ENCODE data around the gene PSMB5. TPM values are rescaled to one million over a fixed set of nuclear protein-coding genes. Genes with fewer than 3 reads are reported as not detected.

PSMB5 gene
- total and polyA plus RNA-seq, 9 donors, result 65.3 to 144 (median 79.9) TPM

- 19 to 21% (median 20%) methylated on average over 5 of the region's 5 CpGs for WGBS, 3 donors
- TF ChIP-seq CTCF (IDR thresholded peaks at IDR 0.05) (peak; percentile 82 to 90 (median 84)), EP300 (IDR thresholded peaks at IDR 0.05) (no peak), POLR2A (IDR thresholded peaks at IDR 0.05) (no peak)
- Histone ChIP-seq H3K4me1 (ENCODE audit: insufficient read depth) (no peaks in the 10 kb centered on the region), H3K4me3 (no peak overlapping the region), H3K27me3 (no peaks in the 10 kb centered on the region), H3K27ac (no peak overlapping the region), H3K36me3 (no peaks in the 10 kb centered on the region), H3K9me3 (no peaks in the 10 kb centered on the region)
- peak; percentile 84 to 93 (median 89) for DNase-seq
- intact Hi-C loops (cut with DNase I), result loop anchor here in 3 of 4 donors (2.0 to 10.0 kb wide), 4 partner anchors 70 to 114 kb away; partner anchors contain the start of genes CDH24 (in 3 of the 3) and LRP10 (in 2 of the 3)
Measured at GRCh38 chr14:22986508-22987054, 48.1 kb downstream of the PSMB5 start.

- Histone ChIP-seq H3K27me3 (no peaks in the 10 kb centered on the region), H3K4me3 (no peak overlapping the region), H3K4me1 (ENCODE audit: insufficient read depth) (no peaks in the 10 kb centered on the region), H3K9me3 (no peaks in the 10 kb centered on the region), H3K27ac (no peak overlapping the region), H3K36me3 (no peaks in the 10 kb centered on the region)
- intact Hi-C loops (cut with DNase I), result loop anchor here (2.0 to 10.0 kb wide), 5 partner anchors 71 to 114 kb away; partner anchors contain the start of genes CDH24 (in 3 of the 4) and LRP10 (in 2 of the 4)
- 47 to 68% (median 61%) methylated on average over 2 of the region's 2 CpGs for WGBS, 3 donors
- DNase-seq, result no peak
- no peak for TF ChIP-seq POLR2A (IDR thresholded peaks at IDR 0.05)
- no peak for TF ChIP-seq EP300 (IDR thresholded peaks at IDR 0.05)
- no peak for TF ChIP-seq CTCF (IDR thresholded peaks at IDR 0.05)
Measured at GRCh38 chr14:22985894-22986507, 48.7 kb downstream of the PSMB5 start.

GRCh38 chr14:22984959-22985658 is 49.6 kb downstream of the PSMB5 start:
- no peaks in the 10 kb centered on the region for H3K36me3 ChIP-seq
- no peaks in the 10 kb centered on the region for H3K27me3 ChIP-seq
- intact Hi-C loops (cut with DNase I), result loop anchor here (2.0 to 10.0 kb wide), 5 partner anchors 53 to 113 kb away; partner anchors contain the start of genes CDH24 (in 2 of the 4) and LRP10 (in 2 of the 4)
- H3K4me3 ChIP-seq, result no peak overlapping the region
- H3K4me1 ChIP-seq (ENCODE audit: insufficient read depth), result no peaks in the 10 kb centered on the region
- WGBS, 3 donors, result 88 to 91% (median 90%) methylated on average over 6 of the region's 6 CpGs
- no peak for DNase-seq
- TF ChIP-seq EP300 (IDR thresholded peaks at IDR 0.05), result no peak
- TF ChIP-seq POLR2A (IDR thresholded peaks at IDR 0.05), result no peak
- no peak for TF ChIP-seq CTCF (IDR thresholded peaks at IDR 0.05)
- no peaks in the 10 kb centered on the region for H3K9me3 ChIP-seq
- no peak overlapping the region for H3K27ac ChIP-seq

- H3K27me3 ChIP-seq, result no peaks in the 10 kb centered on the region
- peak; percentile 92 to 95 (median 93) for DNase-seq
- H3K4me1 ChIP-seq (ENCODE audit: insufficient read depth), result peaks cover 12% of the 10 kb centered on the region
- intact Hi-C loops (cut with DNase I), result loop anchor here in 2 of 4 donors (2.0 to 10.0 kb wide), 3 partner anchors 50 to 108 kb away; partner anchors contain the start of gene LRP10 (in 1 of the 2)
- H3K4me3 ChIP-seq, result peak within 1 kb of the TSS; percentile 75
- H3K36me3 ChIP-seq, result no peaks in the 10 kb centered on the region
- H3K27ac ChIP-seq, result peak within 1 kb of the TSS; percentile 74 to 85
- peak; percentile 47 for TF ChIP-seq POLR2A (IDR thresholded peaks at IDR 0.05)
- TF ChIP-seq CTCF (IDR thresholded peaks at IDR 0.05), result no peak
- 0 to 1% (median 0%) methylated on average over 47 to 48 of the region's 48 CpGs for WGBS, 3 donors
- H3K9me3 ChIP-seq, result no peaks in the 10 kb centered on the region
Measured at GRCh38 chr14:22982477-22983245, 52.0 kb downstream of the PSMB5 start, which contains the start of gene AJUBA. Gene AJUBA, minus strand, starts transcription at chr14:22982551. Its CDS starts 285 bp downstream, at chr14:22982266.
